Measurements from ENCODE around the gene LENEP.

The LENEP gene

GRCh38 chr1:155033524-155033923 is 40.1 kb downstream of the LENEP start, which contains the start of the genes DCST1 and DCST2:
Gene DCST1, plus strand, starts transcription at chr1:155033824. Its CDS starts 213 bp downstream, at chr1:155034037.
Gene DCST2, minus strand, starts transcription at chr1:155033781. Its CDS starts 80 bp downstream, at chr1:155033701.
- no peak for DNase-seq

GRCh38 chr1:155034318-155035208 is 41.2 kb downstream of the LENEP start:
- DNase-seq: no peak

GRCh38 chr1:155035936-155036335 is 42.5 kb downstream of the LENEP start:
- DNase-seq: no peak

- DNase-seq: no peak
Measured at GRCh38 chr1:155037043-155037442, 43.7 kb downstream of the LENEP start.

GRCh38 chr1:155037851-155038441 is 44.6 kb downstream of the LENEP start:
- DNase-seq: no peak

- DNase-seq: no peak
Measured at GRCh38 chr1:155038602-155039307, 45.4 kb downstream of the LENEP start.

GRCh38 chr1:155039308-155039669 is 45.9 kb downstream of the LENEP start:
- DNase-seq: no peak

- no peak for DNase-seq
Measured at GRCh38 chr1:155040358-155041093, 47.1 kb downstream of the LENEP start.

GRCh38 chr1:155042789-155043188 is 49.4 kb downstream of the LENEP start:
- DNase-seq: no peak

- DNase-seq: no peak
Measured at GRCh38 chr1:155043301-155043702, 49.9 kb downstream of the LENEP start.

- no peak for DNase-seq
Measured at GRCh38 chr1:155043793-155044192, 50.4 kb downstream of the LENEP start.
